DOHH2 (cell line): Measurements from ENCODE around the gene SLC4A2.

Experiments
- EZH2phosphoT487 ChIP-seq: fragments of 200-600 bp; sonication (generic); IDR thresholded peaks from 2 replicates; pipeline ENCODE4 v1.6.1; 2017; ENCODE audit warnings: borderline replicate concordance, mild to moderate bottlenecking, antibody characterized with exemption, low read length, moderate library complexity, mixed read lengths
- TF ChIP-seq, protein P1 (sequence below): fragments of 200-600 bp; sonication (generic); IDR thresholded peaks from one replicate; pipeline ENCODE4 v1.5.1; 2014; ENCODE audit warnings: antibody characterized with exemption, mild to moderate bottlenecking, low read depth, low read length; ENCODE audit not compliant: poor library complexity, severe bottlenecking

DNA sequence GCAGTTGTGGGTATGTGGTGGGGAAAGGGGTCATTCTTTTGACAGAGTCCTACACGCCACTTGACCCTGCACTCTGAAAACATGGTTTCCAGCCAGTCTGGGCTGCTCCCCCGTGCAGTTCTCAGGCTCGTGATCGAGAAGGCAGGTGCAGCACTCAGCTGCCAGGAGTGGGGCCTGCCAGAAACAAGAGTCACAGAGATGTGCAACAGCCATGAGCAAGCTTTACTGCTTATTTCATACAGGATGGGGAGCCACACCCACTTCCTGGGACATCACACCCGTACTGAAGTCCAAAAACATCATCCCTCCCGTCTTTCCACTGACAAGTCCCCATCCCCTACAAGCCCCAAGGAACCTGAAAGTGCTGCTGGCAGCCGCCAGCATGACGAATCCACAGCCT, 44.4 kb upstream of the SLC4A2 start:
- TF ChIP-seq, protein P1, sequence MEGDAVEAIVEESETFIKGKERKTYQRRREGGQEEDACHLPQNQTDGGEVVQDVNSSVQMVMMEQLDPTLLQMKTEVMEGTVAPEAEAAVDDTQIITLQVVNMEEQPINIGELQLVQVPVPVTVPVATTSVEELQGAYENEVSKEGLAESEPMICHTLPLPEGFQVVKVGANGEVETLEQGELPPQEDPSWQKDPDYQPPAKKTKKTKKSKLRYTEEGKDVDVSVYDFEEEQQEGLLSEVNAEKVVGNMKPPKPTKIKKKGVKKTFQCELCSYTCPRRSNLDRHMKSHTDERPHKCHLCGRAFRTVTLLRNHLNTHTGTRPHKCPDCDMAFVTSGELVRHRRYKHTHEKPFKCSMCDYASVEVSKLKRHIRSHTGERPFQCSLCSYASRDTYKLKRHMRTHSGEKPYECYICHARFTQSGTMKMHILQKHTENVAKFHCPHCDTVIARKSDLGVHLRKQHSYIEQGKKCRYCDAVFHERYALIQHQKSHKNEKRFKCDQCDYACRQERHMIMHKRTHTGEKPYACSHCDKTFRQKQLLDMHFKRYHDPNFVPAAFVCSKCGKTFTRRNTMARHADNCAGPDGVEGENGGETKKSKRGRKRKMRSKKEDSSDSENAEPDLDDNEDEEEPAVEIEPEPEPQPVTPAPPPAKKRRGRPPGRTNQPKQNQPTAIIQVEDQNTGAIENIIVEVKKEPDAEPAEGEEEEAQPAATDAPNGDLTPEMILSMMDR = no peak
- TF ChIP-seq EZH2phosphoT487 = no peak
